GM12891 (cell line): ENCODE results near the gene PEX3. TPM values are rescaled to one million over a fixed set of nuclear protein-coding genes. Genes with fewer than 3 reads are reported as not detected.
A peak's percentile ranks its signal among the peaks of the same experiment; 100 is the strongest.

ENCODE experiments used
- DNase-seq: peaks from one replicate; pipeline ENCODE4 v3.0.0; 2011; ENCODE audit warnings: low spot score; ENCODE audit not compliant: insufficient read length
- FAIRE-seq: peaks from 2 replicates; lab custom pipeline; 2011; peaks lifted over from hg19 to GRCh38; lab: Jason Lieb, UNC
- PAX5 ChIP-seq: IDR thresholded peaks from 2 replicates; pipeline ENCODE4 v1.6.1; 2011; ENCODE audit warnings: low read length, moderate library complexity, mild to moderate bottlenecking; ENCODE audit not compliant: insufficient read depth, severe bottlenecking
- POLR2A ChIP-seq: IDR thresholded peaks from 2 replicates; pipeline ENCODE4 v1.6.1; 2011; ENCODE audit warnings: low read depth, low read length, control low read depth
- POLR2AphosphoS5 ChIP-seq: IDR thresholded peaks from 2 replicates; pipeline ENCODE4 v1.6.1; 2011; ENCODE audit warnings: low read depth, low read length, control low read depth
- POU2F2 ChIP-seq: IDR thresholded peaks from 2 replicates; pipeline ENCODE4 v1.6.1; 2011; ENCODE audit warnings: low read depth, mild to moderate bottlenecking, control low read depth, low read length, moderate library complexity
- SPI1 ChIP-seq: IDR thresholded peaks from 2 replicates; pipeline ENCODE4 v1.6.1; 2011; ENCODE audit warnings: low read depth, low read length, control low read depth
- TAF1 ChIP-seq: IDR thresholded peaks from 2 replicates; pipeline ENCODE4 v1.6.1; 2011; ENCODE audit warnings: low read depth, low read length, control low read depth
- polyA plus RNA-seq: library from polyadenylated mRNA; unstranded; fragments of >200 nt; gene quantifications from one replicate; pipeline ENCODE4 v1.2.1, GENCODE V29; 2012; ENCODE audit warnings: low read depth, missing spikeins, inconsistent platforms; ENCODE audit not compliant: missing spikeins

The PEX3 gene, protein sequence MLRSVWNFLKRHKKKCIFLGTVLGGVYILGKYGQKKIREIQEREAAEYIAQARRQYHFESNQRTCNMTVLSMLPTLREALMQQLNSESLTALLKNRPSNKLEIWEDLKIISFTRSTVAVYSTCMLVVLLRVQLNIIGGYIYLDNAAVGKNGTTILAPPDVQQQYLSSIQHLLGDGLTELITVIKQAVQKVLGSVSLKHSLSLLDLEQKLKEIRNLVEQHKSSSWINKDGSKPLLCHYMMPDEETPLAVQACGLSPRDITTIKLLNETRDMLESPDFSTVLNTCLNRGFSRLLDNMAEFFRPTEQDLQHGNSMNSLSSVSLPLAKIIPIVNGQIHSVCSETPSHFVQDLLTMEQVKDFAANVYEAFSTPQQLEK
- polyA plus RNA-seq: 15.8 TPM

DNA sequence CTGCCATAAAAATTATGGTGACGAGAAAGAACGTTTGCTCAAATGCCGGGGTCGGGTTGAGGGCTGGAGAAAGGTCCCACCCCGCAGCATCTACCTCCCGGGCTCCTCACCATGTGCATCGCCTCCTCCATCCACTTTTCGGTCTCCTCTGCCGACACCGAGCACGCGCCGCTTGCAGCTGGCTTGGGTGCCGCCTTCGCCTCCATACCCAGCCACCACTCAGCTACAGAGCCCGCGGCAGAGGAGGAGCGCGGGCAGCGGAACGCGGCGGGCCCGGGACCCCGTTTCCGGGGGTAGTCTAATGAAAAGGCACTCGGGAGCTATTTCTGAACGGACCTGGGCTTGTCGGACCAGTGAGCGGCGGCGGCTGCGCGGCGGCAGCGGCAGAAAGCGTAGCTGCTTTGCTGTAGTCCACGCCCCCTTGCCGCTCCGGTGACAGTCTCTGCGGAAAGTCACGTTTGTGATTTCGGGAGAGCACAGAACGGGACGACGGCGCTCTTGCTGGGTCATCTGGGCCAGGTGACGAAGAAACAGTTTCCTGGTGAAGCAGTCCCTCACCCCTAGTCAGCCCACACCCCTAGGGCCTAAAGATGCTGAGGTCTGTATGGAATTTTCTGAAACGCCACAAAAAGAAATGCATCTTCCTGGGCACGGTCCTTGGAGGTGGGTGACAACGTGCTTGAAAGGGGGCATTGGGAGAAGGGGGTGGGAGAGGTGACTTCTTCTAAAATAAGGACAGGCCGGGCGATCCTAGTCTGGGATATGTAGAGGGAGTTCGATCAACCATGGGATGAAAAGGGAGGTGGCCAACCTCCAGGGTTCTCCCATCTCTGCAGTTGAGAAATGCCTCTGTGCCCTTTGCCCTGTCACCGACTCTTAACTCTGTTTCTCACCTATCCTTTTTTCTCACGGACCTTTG is at the start of gene PEX3, which contains the start of gene ADAT2:
PEX3 (plus strand) TSS at position 353 of the 919 bp plus-strand sequence; CDS start at position 591, 238 bp downstream.
ADAT2 (minus strand) TSS at position 243 of the 919 bp plus-strand sequence; CDS start at position 206, 37 bp downstream.
- TF ChIP-seq POLR2A (peak; percentile 80), TAF1 (peak; percentile 93), SPI1 (no peak), POU2F2 (peak; percentile 81; the same call in 1 of the 2 replicates), PAX5 (peak; percentile 88), POLR2AphosphoS5 (peak; percentile 87)
- FAIRE-seq (peak; percentile 99), DNase-seq (peak; percentile 65)

DNA sequence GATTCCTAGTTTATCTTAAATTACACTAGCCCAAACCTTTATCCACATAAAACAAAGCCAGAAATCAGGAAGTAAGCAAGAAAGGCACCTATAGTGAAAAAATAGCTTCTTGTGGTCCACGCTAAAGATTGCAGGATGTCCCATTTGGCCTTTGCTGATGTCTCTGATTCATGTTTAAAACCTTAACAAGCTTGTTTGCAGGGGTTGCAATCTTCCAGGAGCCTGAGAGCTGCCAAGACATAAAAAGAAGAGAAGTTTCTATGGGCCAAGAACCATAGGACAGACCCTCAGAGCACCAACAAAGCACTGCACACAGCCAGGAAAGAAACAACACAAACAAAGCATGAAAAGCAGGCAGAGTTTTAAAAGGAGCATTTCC is 49.5 kb upstream of the PEX3 start:
- no peak for FAIRE-seq
- TF ChIP-seq PAX5: no peak
- no peak for TF ChIP-seq POLR2A
- no peak for TF ChIP-seq POLR2AphosphoS5
- TF ChIP-seq TAF1: no peak
- no peak for TF ChIP-seq POU2F2
- no peak for TF ChIP-seq SPI1
- DNase-seq: no peak

DNA sequence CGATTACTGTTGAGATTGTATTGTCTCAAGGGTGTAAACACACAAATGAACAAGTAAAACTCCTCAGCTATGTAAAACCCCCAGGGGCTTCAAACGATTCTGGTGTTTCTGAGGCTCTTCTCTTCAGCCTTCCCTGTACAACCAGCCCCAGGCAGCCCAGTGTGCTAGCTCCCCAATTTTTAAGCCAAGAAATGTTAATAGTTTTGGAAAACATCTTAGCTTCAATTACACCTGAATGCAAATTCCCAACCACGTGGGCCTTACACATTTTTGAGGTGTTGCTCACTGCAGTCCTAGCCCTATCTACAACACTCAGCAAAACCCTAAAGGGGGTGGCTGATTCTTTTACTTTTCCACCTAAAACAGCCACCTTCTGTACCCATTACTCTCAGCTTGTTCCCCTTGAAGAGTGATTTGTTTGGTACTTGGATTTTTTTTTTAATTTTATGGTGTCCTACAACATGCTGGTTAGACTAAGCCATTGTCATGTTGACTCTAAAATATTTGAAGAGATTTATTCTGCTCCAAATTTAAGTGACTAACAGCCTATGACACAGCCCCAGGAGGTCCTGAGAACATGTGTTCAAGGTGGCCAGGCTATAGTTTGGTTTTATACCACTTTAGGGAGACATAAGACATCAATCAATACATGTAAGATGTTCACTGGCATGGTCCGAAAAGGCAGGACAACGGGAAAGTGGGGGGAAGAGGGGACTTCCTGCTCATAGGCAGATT is 48.8 kb upstream of the PEX3 start:
- FAIRE-seq: no peak
- TF ChIP-seq POLR2AphosphoS5 (no peak), SPI1 (no peak), POU2F2 (no peak), PAX5 (no peak), POLR2A (no peak)
- DNase-seq: no peak

DNA sequence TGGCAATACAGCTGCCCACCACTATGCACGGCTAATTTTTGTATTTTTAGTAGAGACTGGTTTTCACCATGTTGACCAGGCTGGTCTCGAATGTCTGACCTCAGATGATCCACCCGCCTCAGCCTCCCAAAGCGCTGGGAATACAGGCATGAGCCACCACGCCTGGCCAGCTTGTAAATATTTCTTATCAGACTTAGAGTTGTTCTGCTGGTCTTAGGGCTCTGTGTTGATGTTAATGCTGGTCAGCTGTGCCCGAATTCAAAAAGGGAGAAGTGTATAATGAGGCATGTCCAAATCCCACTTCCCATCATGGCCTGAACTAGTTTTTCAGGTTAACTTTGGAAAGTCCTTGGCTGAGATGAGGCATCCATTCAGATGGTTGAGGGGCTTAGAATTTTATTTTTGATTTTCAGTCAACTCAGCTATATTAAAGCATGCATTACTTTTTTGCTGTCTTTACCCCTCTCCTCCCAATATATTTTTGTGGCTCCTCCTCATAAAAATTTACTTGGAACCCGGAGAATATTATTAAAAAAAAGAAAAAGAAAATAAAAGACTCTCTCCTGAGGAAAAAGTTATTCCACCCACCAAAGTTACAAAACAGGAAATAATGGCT is 47.8 kb upstream of the PEX3 start:
- FAIRE-seq (no peak), DNase-seq (no peak)
- TF ChIP-seq POLR2A: no peak
- no peak for TF ChIP-seq PAX5
- TF ChIP-seq POLR2AphosphoS5: no peak
- no peak for TF ChIP-seq SPI1
- TF ChIP-seq TAF1: no peak
- no peak for TF ChIP-seq POU2F2

DNA sequence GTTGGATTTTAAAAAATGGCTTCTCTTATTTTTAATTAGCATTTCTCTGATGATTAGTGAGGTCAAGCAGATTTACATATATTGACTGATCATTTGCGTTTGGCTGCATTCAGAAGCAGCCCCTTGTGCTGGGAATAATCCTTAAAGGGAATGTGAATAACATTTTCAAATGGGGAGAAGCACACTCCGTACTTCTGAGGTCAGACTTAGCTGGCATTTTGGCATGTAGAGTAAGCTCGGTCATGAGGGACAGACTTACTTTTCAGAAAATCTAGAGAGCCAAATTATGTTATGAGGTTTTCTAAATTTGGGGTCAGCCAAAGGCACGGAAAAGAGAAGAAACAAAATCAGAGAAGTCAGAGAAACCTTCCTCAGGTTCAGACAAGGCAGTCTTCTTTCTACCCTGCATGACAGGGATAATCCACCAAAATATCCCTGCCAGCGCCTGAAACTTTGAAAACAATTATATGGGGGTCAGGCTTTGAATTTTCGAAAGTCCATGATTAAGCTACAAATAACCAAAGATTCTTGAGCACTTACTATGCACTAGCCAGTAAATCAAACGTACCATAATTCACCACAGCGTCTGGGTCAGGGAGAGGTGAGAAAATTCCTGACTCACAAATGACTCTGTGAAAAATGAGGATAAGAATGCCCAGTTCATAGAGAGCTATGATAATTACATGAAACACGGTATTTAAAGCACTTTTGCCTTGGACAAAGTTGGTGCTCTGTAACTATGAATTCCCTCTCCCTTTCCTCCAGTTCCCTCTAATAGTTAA is 45.0 kb upstream of the PEX3 start:
- FAIRE-seq: no peak
- TF ChIP-seq TAF1 (no peak), PAX5 (no peak), SPI1 (no peak), POLR2AphosphoS5 (no peak), POU2F2 (no peak), POLR2A (no peak)
- DNase-seq: no peak

DNA sequence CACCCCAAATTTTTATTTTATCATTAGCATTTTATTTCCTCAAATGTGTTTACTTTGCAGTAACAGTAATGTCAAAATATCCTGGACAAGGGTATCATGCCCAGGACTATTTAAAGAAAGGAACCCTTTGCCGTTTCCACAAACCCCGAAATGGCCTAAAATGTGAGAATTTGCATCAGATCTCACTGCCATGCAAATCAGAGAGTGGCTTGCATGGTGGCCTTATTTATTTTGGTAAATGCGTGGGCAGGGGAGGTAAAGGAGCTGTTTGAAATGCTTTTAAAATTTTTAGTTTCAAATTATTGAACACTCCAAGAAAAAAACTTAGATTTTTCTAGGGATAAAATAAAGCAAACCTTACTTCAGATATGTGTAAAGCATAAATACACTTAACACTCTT is 43.9 kb upstream of the PEX3 start:
- DNase-seq: no peak
- TF ChIP-seq POU2F2: peak; percentile 52; the same call in 1 of the 2 replicates
- TF ChIP-seq PAX5: no peak
- FAIRE-seq: no peak

DNA sequence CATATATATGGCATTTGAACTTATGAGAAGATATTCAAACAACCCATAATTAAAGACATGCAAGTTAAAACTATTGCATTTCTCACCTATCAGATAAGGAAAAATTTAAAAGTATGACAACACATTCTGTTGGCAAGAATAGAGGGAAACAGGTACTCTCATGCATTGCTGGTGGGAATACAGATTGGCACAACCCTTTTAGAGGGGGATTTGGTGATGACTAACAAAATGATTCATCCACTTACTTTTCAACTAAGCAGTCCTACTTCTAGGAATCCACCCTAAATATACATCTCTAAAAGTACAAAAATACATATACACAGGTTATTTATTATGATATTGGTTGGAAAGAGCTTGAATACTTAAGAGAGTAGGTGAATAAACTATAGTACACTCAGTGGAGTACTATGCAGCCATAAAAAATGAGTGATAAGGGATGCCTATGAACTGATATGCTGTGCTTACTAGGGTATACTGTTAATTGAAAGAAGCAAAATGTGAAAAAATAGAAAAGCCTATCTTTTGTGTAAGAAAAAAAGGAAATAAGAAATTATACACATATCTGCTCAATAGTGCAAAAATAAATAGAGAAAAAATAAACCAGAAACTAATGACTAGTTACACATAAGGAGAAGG is 42.3 kb upstream of the PEX3 start:
- DNase-seq (no peak), FAIRE-seq (no peak)
- TF ChIP-seq SPI1: no peak
- no peak for TF ChIP-seq PAX5
- TF ChIP-seq POU2F2: no peak
- no peak for TF ChIP-seq TAF1
- TF ChIP-seq POLR2A: no peak
- no peak for TF ChIP-seq POLR2AphosphoS5

DNA sequence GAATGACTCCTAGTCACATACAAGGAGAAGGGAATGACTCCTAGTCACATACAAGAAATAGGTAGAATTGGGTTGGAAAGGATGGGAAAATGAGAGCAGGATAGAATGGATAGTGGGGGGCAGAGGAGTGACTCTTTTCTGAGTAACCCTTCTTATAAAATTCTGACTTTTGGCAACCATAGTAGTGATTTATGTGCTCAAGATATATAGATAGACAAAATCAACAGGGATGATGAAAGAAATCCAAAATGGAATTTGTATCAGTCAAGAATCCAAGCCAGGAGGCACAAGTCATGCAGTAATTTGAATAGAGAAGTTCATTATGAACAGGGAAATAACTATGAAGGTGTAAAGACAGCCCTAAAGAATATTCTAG is 41.8 kb upstream of the PEX3 start:
- no peak for FAIRE-seq
- DNase-seq: no peak
- TF ChIP-seq POU2F2: no peak
- TF ChIP-seq POLR2AphosphoS5: no peak
- no peak for TF ChIP-seq SPI1
- TF ChIP-seq PAX5: no peak
- no peak for TF ChIP-seq POLR2A
- TF ChIP-seq TAF1: no peak
